Dendritic cell treated with granulocyte-macrophage colony-stimulating factor and Interleukin-4, amounts not matched to agents 40 ng/mL and 50 ng/mL, for 4 days (primary cell): ENCODE data around the gene SEC61G.

ENCODE experiments used
- H3K27ac Mint-ChIP-seq: one replicate; pipeline ENCODE4 v1.8.0; 2022; ENCODE audit warnings: mild to moderate bottlenecking, mixed read lengths
- H3K27me3 Mint-ChIP-seq: one replicate; pipeline ENCODE4 v1.8.0; 2022; ENCODE audit warnings: mild to moderate bottlenecking, mixed read lengths
- H3K36me3 Mint-ChIP-seq: one replicate; pipeline ENCODE4 v1.8.0; 2022; ENCODE audit warnings: low read depth, mixed read lengths
- H3K4me1 Mint-ChIP-seq: one replicate; pipeline ENCODE4 v1.8.0; 2022; ENCODE audit warnings: low read depth, mixed read lengths
- H3K4me3 Mint-ChIP-seq: one replicate; pipeline ENCODE4 v1.8.0; 2022; ENCODE audit warnings: mild to moderate bottlenecking, moderate library complexity, mixed read lengths
- H3K9me3 Mint-ChIP-seq: one replicate; pipeline ENCODE4 v1.8.0; 2022; ENCODE audit warnings: mixed read lengths
- intact Hi-C: fragments of 100-400 bp; cut with micrococcal nuclease; formaldehyde crosslinking; loops from one replicate; pipeline ENCODE4 v1.15.0; 2022

The SEC61G gene

GRCh38 chr7:54728411-54728810, 30.6 kb downstream of the SEC61G start:
- no peaks in the 10 kb centered on the region for H3K4me1 Mint-ChIP-seq
- H3K36me3 Mint-ChIP-seq = no peaks in the 10 kb centered on the region
- H3K4me3 Mint-ChIP-seq = no peak overlapping the region
- intact Hi-C loops = no loop called here
- H3K27me3 Mint-ChIP-seq = no peaks in the 10 kb centered on the region
- no peaks in the 10 kb centered on the region for H3K9me3 Mint-ChIP-seq
- H3K27ac Mint-ChIP-seq = no peak overlapping the region

DNA sequence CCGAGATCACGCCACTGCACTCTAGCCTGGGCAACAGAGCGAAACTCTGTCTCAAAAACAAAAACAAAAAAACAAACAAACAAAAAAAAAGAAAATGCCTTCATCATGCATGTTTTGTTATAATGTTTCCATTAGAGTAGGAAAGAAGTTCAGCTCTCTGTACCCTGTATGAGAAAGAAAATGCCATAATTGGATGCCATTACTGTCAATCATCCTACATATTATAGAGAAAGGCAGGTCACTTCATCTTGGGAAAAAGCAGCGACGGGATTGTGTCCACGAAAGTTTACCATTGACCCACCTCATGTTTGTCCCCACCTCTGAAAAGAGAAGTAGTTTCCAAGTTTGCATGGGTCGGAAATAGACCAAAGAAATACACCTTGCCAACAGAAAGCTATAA, 33.8 kb downstream of the SEC61G start:
- Mint-ChIP-seq H3K27me3 (peaks cover 2% of the 10 kb centered on the region), H3K4me3 (no peak overlapping the region), H3K27ac (no peak overlapping the region), H3K9me3 (peaks cover 2% of the 10 kb centered on the region), H3K4me1 (no peaks in the 10 kb centered on the region), H3K36me3 (no peaks in the 10 kb centered on the region)
- intact Hi-C loops = no loop called here

- intact Hi-C loops = no loop called here
- Mint-ChIP-seq H3K36me3 (no peaks in the 10 kb centered on the region), H3K4me3 (no peak overlapping the region), H3K27me3 (peaks cover 2% of the 10 kb centered on the region), H3K9me3 (peaks cover 10% of the 10 kb centered on the region), H3K27ac (no peak overlapping the region), H3K4me1 (no peaks in the 10 kb centered on the region)
These were observed 36.5 kb downstream of the SEC61G start for GRCh38 chr7:54722502-54722901.

DNA sequence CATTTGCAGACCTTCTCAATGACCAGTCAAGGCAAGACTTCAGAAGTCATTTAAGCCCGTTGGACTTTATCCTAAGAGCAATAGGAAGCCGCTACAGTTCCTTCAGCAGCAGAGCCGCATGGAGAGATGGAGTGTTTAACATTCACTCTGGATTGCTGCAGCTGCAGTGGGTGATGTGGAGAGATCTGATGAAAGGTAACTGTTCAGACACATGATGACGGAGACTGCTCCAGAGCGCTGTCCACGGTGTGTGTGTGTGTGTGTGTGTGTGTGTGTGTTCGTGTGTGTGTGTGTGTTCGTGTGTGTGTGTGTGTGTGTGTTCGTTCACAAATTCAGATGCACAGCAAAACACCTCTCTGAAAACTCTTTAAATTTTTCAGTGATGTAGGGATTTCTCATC, 37.0 kb downstream of the SEC61G start:
- H3K36me3 Mint-ChIP-seq = no peaks in the 10 kb centered on the region
- H3K4me1 Mint-ChIP-seq = no peaks in the 10 kb centered on the region
- peaks cover 10% of the 10 kb centered on the region for H3K9me3 Mint-ChIP-seq
- no peak overlapping the region for H3K27ac Mint-ChIP-seq
- intact Hi-C loops = no loop called here
- H3K4me3 Mint-ChIP-seq = no peak overlapping the region
- H3K27me3 Mint-ChIP-seq = peaks cover 2% of the 10 kb centered on the region

- H3K27me3 Mint-ChIP-seq = peaks cover 2% of the 10 kb centered on the region
- H3K27ac Mint-ChIP-seq = no peak overlapping the region
- no peaks in the 10 kb centered on the region for H3K36me3 Mint-ChIP-seq
- H3K9me3 Mint-ChIP-seq = peaks cover 10% of the 10 kb centered on the region
- H3K4me3 Mint-ChIP-seq = no peak overlapping the region
- no peaks in the 10 kb centered on the region for H3K4me1 Mint-ChIP-seq
- intact Hi-C loops = no loop called here
These were observed 39.0 kb downstream of the SEC61G start for GRCh38 chr7:54719974-54720373.

- H3K27ac Mint-ChIP-seq = no peak overlapping the region
- H3K4me3 Mint-ChIP-seq = no peak overlapping the region
- no peaks in the 10 kb centered on the region for H3K36me3 Mint-ChIP-seq
- peaks cover 2% of the 10 kb centered on the region for H3K27me3 Mint-ChIP-seq
- peaks cover 10% of the 10 kb centered on the region for H3K9me3 Mint-ChIP-seq
- no peaks in the 10 kb centered on the region for H3K4me1 Mint-ChIP-seq
- intact Hi-C loops = no loop called here
These were observed 39.6 kb downstream of the SEC61G start for GRCh38 chr7:54719425-54719824.

DNA sequence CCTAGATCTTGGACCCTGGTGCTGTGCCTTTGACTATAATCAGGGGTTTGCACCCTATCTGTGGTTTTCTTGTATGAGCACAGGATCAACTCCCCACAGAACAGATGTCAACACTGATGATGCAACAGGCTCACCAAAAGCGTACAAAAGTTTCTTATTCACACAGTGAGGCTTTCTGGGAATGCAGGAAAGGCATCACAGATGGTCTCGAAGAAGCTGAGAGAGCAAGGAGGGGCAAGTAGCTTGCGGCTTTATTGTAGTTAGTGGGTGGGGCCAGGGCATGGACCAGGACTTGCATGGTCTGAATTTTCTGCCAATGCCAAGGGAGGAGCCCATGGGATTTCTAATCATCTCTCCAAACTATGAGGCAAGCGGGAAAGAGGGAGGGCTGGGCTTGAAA, 46.2 kb downstream of the SEC61G start:
- intact Hi-C loops = no loop called here
- peaks cover 18% of the 10 kb centered on the region for H3K9me3 Mint-ChIP-seq
- H3K36me3 Mint-ChIP-seq = no peaks in the 10 kb centered on the region
- no peak overlapping the region for H3K4me3 Mint-ChIP-seq
- no peaks in the 10 kb centered on the region for H3K4me1 Mint-ChIP-seq
- no peaks in the 10 kb centered on the region for H3K27me3 Mint-ChIP-seq
- H3K27ac Mint-ChIP-seq = no peak overlapping the region

GRCh38 chr7:54711900-54712595, 47.0 kb downstream of the SEC61G start:
- H3K27ac Mint-ChIP-seq = no peak overlapping the region

GRCh38 chr7:54709283-54709682, 49.7 kb downstream of the SEC61G start:
- no peak overlapping the region for H3K4me3 Mint-ChIP-seq
- H3K27me3 Mint-ChIP-seq = no peaks in the 10 kb centered on the region
- peaks cover 25% of the 10 kb centered on the region for H3K9me3 Mint-ChIP-seq
- intact Hi-C loops = no loop called here
- H3K36me3 Mint-ChIP-seq = no peaks in the 10 kb centered on the region
- no peaks in the 10 kb centered on the region for H3K4me1 Mint-ChIP-seq
- no peak overlapping the region for H3K27ac Mint-ChIP-seq

More at GRCh38 chr7:54711900-54712595, 47.0 kb downstream of the SEC61G start:
- Mint-ChIP-seq H3K9me3 (peaks cover 18% of the 10 kb centered on the region), H3K4me3 (no peak overlapping the region), H3K36me3 (no peaks in the 10 kb centered on the region), H3K4me1 (no peaks in the 10 kb centered on the region), H3K27me3 (no peaks in the 10 kb centered on the region)
- intact Hi-C loops = no loop called here

- intact Hi-C loops = no loop called here
- Mint-ChIP-seq H3K27me3 (no peaks in the 10 kb centered on the region), H3K4me1 (no peaks in the 10 kb centered on the region), H3K9me3 (peaks cover 16% of the 10 kb centered on the region), H3K4me3 (no peak overlapping the region), H3K36me3 (no peaks in the 10 kb centered on the region), H3K27ac (no peak overlapping the region)
These were observed 53.6 kb downstream of the SEC61G start for GRCh38 chr7:54705436-54705835.

- H3K36me3 Mint-ChIP-seq = no peaks in the 10 kb centered on the region
- H3K4me3 Mint-ChIP-seq = no peak overlapping the region
- peaks cover 16% of the 10 kb centered on the region for H3K9me3 Mint-ChIP-seq
- intact Hi-C loops = no loop called here
- no peak overlapping the region for H3K27ac Mint-ChIP-seq
- no peaks in the 10 kb centered on the region for H3K4me1 Mint-ChIP-seq
- no peaks in the 10 kb centered on the region for H3K27me3 Mint-ChIP-seq
These were observed 54.2 kb downstream of the SEC61G start for GRCh38 chr7:54704851-54705250.
